ENCODE measurements around the gene ARID1B.
A peak's percentile ranks its signal among the peaks of the same experiment; 100 is the strongest.

ARID1B gene

GRCh38 chr6:157230910-157231309 lies 453.7 kb downstream of the ARID1B start:
- no peaks in the 10 kb centered on the region for H3K79me2 ChIP-seq
- no peak overlapping the region for H3K27ac ChIP-seq
- H3K4me3 ChIP-seq (ENCODE audit: low read depth, low read length) = no peak overlapping the region
- H3K4me2 ChIP-seq (ENCODE audit: low read length) = no peak overlapping the region
- no peaks in the 10 kb centered on the region for H3K27me3 ChIP-seq (ENCODE audit: control insufficient read depth, insufficient read depth, low read length)
- no peak overlapping the region for H2AFZ ChIP-seq
- H3K4me1 ChIP-seq = no peaks in the 10 kb centered on the region
- no peaks in the 10 kb centered on the region for H3K36me3 ChIP-seq (ENCODE audit: control insufficient read depth, insufficient read depth, low read length)
- no peaks in the 10 kb centered on the region for H3K9me3 ChIP-seq (ENCODE audit: control insufficient read depth, low read length)
- TF ChIP-seq, protein P1, sequence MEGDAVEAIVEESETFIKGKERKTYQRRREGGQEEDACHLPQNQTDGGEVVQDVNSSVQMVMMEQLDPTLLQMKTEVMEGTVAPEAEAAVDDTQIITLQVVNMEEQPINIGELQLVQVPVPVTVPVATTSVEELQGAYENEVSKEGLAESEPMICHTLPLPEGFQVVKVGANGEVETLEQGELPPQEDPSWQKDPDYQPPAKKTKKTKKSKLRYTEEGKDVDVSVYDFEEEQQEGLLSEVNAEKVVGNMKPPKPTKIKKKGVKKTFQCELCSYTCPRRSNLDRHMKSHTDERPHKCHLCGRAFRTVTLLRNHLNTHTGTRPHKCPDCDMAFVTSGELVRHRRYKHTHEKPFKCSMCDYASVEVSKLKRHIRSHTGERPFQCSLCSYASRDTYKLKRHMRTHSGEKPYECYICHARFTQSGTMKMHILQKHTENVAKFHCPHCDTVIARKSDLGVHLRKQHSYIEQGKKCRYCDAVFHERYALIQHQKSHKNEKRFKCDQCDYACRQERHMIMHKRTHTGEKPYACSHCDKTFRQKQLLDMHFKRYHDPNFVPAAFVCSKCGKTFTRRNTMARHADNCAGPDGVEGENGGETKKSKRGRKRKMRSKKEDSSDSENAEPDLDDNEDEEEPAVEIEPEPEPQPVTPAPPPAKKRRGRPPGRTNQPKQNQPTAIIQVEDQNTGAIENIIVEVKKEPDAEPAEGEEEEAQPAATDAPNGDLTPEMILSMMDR (IDR thresholded peaks at IDR 0.05) = no peak
- H3K9ac ChIP-seq = no peak overlapping the region

DNA sequence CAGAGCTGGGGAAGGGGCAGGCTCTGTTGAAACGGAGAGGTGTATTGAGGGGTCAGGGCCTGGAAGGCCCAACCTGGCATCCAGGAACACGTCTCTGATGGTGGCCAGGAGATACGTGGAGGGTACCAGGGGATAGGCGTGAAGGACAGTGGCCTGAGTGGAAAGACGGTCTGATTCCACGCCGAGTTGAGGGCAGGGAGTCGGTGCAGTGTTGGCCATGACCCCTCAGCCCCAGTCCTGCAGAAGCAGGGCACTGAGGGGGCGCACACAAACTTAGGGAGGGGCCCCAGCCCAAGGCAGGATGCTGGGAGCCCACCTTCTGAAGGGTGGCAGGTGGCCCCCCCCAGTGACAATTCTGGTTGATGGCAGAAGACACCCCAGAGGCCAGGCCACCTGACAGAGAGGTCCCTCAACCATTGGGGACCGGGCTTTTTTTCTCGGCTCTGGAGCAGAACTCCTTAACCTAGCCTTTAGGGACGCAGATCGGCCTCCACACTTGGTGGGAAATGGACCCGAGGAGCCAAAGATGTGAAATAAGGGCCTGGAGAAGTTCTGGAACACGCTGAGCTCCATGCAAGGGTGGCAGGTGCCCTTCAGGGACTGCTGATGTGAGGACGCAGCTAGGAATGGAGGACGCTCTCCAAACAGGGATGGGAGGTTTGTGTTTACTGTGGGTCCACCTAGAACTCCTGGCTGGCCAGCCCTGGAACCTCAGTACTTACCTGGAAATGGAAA lies 455.1 kb downstream of the ARID1B start:
- Histone ChIP-seq H3K4me2 (ENCODE audit: low read length) (no peak overlapping the region), H2AFZ (no peak overlapping the region), H3K4me1 (peaks cover 6% of the 10 kb centered on the region), H3K9ac (no peak overlapping the region), H3K79me2 (no peaks in the 10 kb centered on the region), H3K9me3 (ENCODE audit: control insufficient read depth, low read length) (no peaks in the 10 kb centered on the region), H3K36me3 (ENCODE audit: control insufficient read depth, insufficient read depth, low read length) (no peaks in the 10 kb centered on the region), H3K27ac (no peak overlapping the region), H3K27me3 (ENCODE audit: control insufficient read depth, insufficient read depth, low read length) (no peaks in the 10 kb centered on the region), H3K4me3 (ENCODE audit: low read depth, low read length) (no peak overlapping the region)
- TF ChIP-seq, protein P1 (IDR thresholded peaks at IDR 0.05) = no peak

GRCh38 chr6:157233156-157233555 lies 456.0 kb downstream of the ARID1B start:
- Histone ChIP-seq H3K27me3 (ENCODE audit: control insufficient read depth, insufficient read depth, low read length) (no peaks in the 10 kb centered on the region), H3K27ac (no peak overlapping the region), H3K4me2 (ENCODE audit: low read length) (no peak overlapping the region), H3K9me3 (ENCODE audit: control insufficient read depth, low read length) (no peaks in the 10 kb centered on the region), H3K79me2 (no peaks in the 10 kb centered on the region), H3K36me3 (ENCODE audit: control insufficient read depth, insufficient read depth, low read length) (no peaks in the 10 kb centered on the region), H3K4me3 (ENCODE audit: low read depth, low read length) (no peak overlapping the region), H3K4me1 (peaks cover 11% of the 10 kb centered on the region), H2AFZ (no peak overlapping the region), H3K9ac (no peak overlapping the region)
- TF ChIP-seq, protein P1 (IDR thresholded peaks at IDR 0.05) = no peak

DNA sequence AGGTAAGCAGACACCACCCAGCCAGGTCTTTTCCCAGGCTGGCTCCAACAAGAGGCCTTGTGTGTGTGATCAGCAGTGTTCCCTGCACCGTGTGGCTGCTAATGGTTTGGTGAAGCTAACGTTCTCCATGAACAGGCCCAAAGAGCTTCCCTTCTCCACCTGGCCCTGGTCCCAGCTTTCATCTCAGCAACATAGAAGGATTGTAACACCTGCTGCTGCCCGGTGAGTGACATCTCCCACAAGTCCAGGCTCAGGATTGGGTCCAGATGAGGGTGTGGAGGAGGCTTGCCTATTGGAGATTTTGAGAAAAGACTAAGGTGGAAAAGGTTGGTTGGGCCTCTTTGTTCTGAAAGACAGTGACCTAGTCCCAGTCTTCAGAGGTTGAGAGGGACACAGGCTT lies 456.5 kb downstream of the ARID1B start:
- Histone ChIP-seq H3K4me1 (peaks cover 11% of the 10 kb centered on the region), H3K27ac (no peak overlapping the region), H2AFZ (no peak overlapping the region), H3K79me2 (no peaks in the 10 kb centered on the region), H3K27me3 (ENCODE audit: control insufficient read depth, insufficient read depth, low read length) (no peaks in the 10 kb centered on the region), H3K4me3 (ENCODE audit: low read depth, low read length) (no peak overlapping the region), H3K36me3 (ENCODE audit: control insufficient read depth, insufficient read depth, low read length) (no peaks in the 10 kb centered on the region), H3K9ac (no peak overlapping the region), H3K4me2 (ENCODE audit: low read length) (no peak overlapping the region), H3K9me3 (ENCODE audit: control insufficient read depth, low read length) (no peaks in the 10 kb centered on the region)
- TF ChIP-seq, protein P1 (IDR thresholded peaks at IDR 0.05) = no peak

GRCh38 chr6:157235600-157236039 lies 458.4 kb downstream of the ARID1B start:
- Histone ChIP-seq H3K4me1 (peaks cover 11% of the 10 kb centered on the region), H3K4me3 (ENCODE audit: low read depth, low read length) (peak overlapping the region; percentile 42), H3K36me3 (ENCODE audit: control insufficient read depth, insufficient read depth, low read length) (no peaks in the 10 kb centered on the region), H3K4me2 (ENCODE audit: low read length) (peak overlapping the region; percentile 94), H2AFZ (peak overlapping the region; percentile 92), H3K9me3 (ENCODE audit: control insufficient read depth, low read length) (no peaks in the 10 kb centered on the region), H3K79me2 (no peaks in the 10 kb centered on the region), H3K9ac (no peak overlapping the region), H3K27ac (peak overlapping the region; percentile 43), H3K27me3 (ENCODE audit: control insufficient read depth, insufficient read depth, low read length) (no peaks in the 10 kb centered on the region)
- TF ChIP-seq, protein P1 (IDR thresholded peaks at IDR 0.05) = peak; percentile 74
